HG03342 (cell line): ENCODE measurements around the gene INTS14.
A peak's percentile ranks its signal among the peaks of the same experiment; 100 is the strongest.

ENCODE experiments used
- ATAC-seq: cut with Tn5 transposase; IDR thresholded peaks from one replicate; pipeline ENCODE4 v1.9.1; 2021; ENCODE audit warnings: mild to moderate bottlenecking, moderate library complexity; ENCODE audit not compliant: unreplicated experiment

INTS14 gene

GRCh38 chr15:65533057-65533756 is 77.7 kb downstream of the INTS14 start:
- no peak for ATAC-seq

GRCh38 chr15:65532738-65533051 is 78.2 kb downstream of the INTS14 start:
- no peak for ATAC-seq

GRCh38 chr15:65530318-65531111 is 80.4 kb downstream of the INTS14 start, which contains the start of gene HACD3:
TSS of gene HACD3 (plus strand) at chr15:65530463. CDS start at chr15:65530632, 169 bp downstream.
- peak; percentile 76 for ATAC-seq

- ATAC-seq = peak; percentile 8
Measured at GRCh38 chr15:65529762-65530317, 81.1 kb downstream of the INTS14 start.
